Upper lobe of right lung (tissue), 1 donor: Measurements from ENCODE around the gene C2CD4D. TPM values are rescaled to one million over a fixed set of nuclear protein-coding genes. Genes with fewer than 3 reads are reported as not detected.

Experiments used
- ATAC-seq: fragments of 200-7000 bp; cut with Tn5 transposase; one replicate; pipeline ENCODE4 v1.9.1; 2020; ENCODE audit warnings: mild to moderate bottlenecking, moderate library complexity
- DNase-seq: peaks from one replicate; pipeline ENCODE4 v3.0.0-alpha.2; 2020
- H3K27ac ChIP-seq: fragments of 200-600 bp; one replicate; pipeline ENCODE4 v1.8.0; 2022
- H3K27me3 ChIP-seq: fragments of 200-600 bp; one replicate; pipeline ENCODE4 v1.8.0; 2022; ENCODE audit warnings: mild to moderate bottlenecking
- H3K36me3 ChIP-seq: fragments of 200-600 bp; one replicate; pipeline ENCODE4 v1.8.0; 2022
- H3K4me1 ChIP-seq: fragments of 200-600 bp; one replicate; pipeline ENCODE4 v1.8.0; 2022
- H3K4me3 ChIP-seq: fragments of 200-600 bp; one replicate; pipeline ENCODE4 v1.8.0; 2022; ENCODE audit warnings: mild to moderate bottlenecking
- H3K9me3 ChIP-seq: fragments of 200-600 bp; one replicate; pipeline ENCODE4 v1.8.0; 2022
- CTCF ChIP-seq: fragments of 200-600 bp; IDR thresholded peaks from one replicate; pipeline ENCODE4 v1.8.0; 2022; ENCODE audit warnings: antibody characterized with exemption
- intact Hi-C: fragments of 100-400 bp; cut with DNase I; formaldehyde crosslinking; loops from one replicate; pipeline ENCODE4 v1.11.0; 2022
- total RNA-seq: library from RNA; stranded (reverse); fragmentation: NEBNext Ultra II Directional; extraction: Animal tissue kit (Norgen Biotek cat#: 25700); gene quantifications from one replicate; pipeline ENCODE4 v1.2.1, GENCODE V29; 2021
- donor health status: DM: no; HTN: yes; CAD: no; lungs with severe emphysema.

Gene C2CD4D
- total RNA-seq, 1 donor from 2014 or later: 0.29 TPM

DNA sequence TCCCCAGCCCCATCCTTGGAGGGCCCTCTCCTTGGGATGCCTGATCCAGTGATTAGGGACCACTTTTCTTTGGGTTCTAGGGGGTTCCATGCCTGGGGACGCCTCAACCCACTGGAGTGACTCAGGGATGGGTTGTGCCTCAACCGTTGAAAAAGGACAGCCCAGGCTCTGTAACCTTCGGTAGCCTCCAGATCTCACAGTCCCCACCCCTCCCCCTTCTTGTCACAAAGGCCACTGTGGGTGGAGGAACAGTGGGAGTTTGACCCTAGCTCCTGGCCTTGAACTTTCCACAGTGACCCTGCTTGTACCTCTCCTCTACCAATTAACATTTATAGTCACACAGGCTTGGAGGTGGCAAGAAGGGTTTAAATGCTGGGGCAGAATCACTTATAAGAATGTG lies 5.4 kb downstream of the C2CD4D start:
- H3K27me3 ChIP-seq: peaks cover 18% of the 10 kb centered on the region
- intact Hi-C loops: no loop called here
- no peak for TF ChIP-seq CTCF
- no peak overlapping the region for H3K27ac ChIP-seq
- no peak overlapping the region for H3K4me3 ChIP-seq
- H3K4me1 ChIP-seq: peaks cover 27% of the 10 kb centered on the region
- H3K9me3 ChIP-seq: no peaks in the 10 kb centered on the region
- H3K36me3 ChIP-seq: no peaks in the 10 kb centered on the region
- no peak for ATAC-seq
- no peak for DNase-seq

DNA sequence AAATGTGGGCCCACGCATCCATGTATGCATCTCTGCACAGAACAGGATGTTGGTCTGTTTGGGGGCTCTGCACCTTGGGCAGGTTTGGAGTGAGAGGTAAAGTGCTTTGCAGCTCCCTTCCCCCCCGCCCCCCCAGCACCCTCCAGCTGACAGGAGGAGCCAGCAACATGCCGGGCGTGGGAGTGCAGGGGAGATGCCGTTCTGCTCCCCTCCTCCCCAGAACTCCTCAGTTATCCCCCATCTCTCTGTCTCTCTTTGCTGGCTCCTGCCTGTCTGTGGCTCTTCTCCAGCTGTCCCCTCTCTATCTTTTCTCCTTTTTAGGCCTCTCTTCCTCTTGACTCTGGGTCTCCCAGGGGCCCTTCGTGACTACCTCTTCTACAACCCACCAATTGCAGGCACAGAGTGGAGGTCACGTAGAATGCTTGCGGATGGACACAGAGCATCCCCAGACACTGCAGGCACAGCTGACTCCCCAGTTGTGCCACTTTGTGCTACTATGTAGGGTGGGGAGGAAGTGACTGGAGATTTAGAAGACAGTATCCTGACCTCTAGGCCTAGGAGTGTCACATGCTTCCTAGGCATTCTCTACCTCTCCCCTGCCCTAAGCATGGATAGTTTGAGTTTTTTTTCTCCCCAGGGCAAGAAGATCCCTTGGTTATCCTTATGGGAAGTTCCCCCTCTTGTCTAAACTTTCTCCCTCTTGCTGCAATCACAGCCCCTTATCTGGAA lies 6.3 kb downstream of the C2CD4D start:
- intact Hi-C loops: no loop called here

DNA sequence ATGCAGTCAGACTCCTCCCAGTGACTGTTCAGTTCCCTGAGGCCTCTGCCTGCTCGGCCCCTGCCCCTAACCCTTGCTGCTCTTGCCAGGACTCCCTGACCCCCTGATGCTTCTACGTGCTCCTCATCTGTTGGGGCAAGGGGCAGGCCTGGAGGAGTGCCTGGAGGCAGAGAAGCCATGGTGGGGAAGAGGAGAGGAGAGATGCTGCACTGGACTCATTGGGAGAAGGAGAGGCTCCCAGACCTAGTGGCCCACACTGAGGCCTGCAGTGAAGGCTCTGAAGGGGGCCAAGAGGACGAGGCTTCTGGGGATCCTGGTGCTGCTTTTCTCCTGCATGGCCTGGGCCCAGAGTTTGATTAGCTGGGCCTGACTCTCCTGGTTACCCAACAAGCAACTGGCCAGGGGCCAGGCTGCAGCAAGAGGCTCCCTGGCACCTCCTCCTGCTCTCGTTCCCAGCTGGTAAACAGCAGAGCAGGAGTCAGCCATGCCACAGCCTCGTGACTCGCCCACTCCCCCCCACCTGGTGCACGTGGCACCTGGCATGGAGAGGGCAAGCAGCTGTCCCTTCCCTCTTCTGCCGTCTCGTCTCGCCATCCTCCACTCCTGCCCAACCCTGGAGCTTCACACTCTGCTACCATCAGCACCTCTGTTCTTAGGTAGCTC lies 7.2 kb downstream of the C2CD4D start:
- Histone ChIP-seq H3K27me3 (peaks cover 4% of the 10 kb centered on the region), H3K4me1 (peaks cover 29% of the 10 kb centered on the region), H3K4me3 (no peak overlapping the region), H3K27ac (peak overlapping the region; percentile 63), H3K9me3 (no peaks in the 10 kb centered on the region), H3K36me3 (no peaks in the 10 kb centered on the region)
- TF ChIP-seq CTCF: no peak
- intact Hi-C loops: no loop called here
- ATAC-seq (peak; percentile 67), DNase-seq (peak; percentile 95)

More for the DNA sequence above, 6.3 kb downstream of the C2CD4D start:
- DNase-seq: peak; percentile 48
- Histone ChIP-seq H3K27me3 (peaks cover 10% of the 10 kb centered on the region), H3K9me3 (no peaks in the 10 kb centered on the region), H3K36me3 (no peaks in the 10 kb centered on the region), H3K4me3 (no peak overlapping the region), H3K4me1 (peaks cover 30% of the 10 kb centered on the region), H3K27ac (no peak overlapping the region)
- no peak for TF ChIP-seq CTCF
- no peak for ATAC-seq

DNA sequence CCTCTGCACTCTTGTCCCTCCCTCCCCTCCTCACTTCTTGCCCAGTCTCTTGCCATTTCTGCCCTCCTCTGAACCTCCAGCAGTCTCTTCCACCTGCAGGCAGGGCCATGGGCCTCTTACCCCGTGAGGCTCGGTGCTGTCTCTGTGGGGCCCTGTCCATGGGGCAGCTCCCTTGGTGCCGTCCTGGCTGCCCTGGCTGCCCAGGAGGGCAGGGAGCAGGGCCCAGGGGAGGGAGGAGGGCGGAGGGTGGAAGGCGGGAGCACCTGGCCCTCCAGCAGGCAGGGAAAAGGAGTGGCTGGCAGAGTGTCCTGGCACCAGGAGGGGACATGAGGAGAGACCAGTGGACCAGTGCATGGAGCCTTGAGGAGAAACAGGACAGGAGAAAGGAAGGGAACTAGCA lies 8.0 kb downstream of the C2CD4D start, which contains the start of gene RORC:
Gene RORC, minus strand, starts transcription at position 198 of the 400 bp plus-strand sequence. Its CDS starts 38 bp downstream, at position 160.
- ATAC-seq (peak; percentile 84), DNase-seq (peak; percentile 89)
- Histone ChIP-seq H3K27ac (peak within 1 kb of the TSS; percentile 63), H3K27me3 (no peaks in the 10 kb centered on the region), H3K4me3 (peak within 1 kb of the TSS; percentile 54), H3K9me3 (no peaks in the 10 kb centered on the region), H3K4me1 (peaks cover 23% of the 10 kb centered on the region), H3K36me3 (no peaks in the 10 kb centered on the region)
- TF ChIP-seq CTCF: no peak
- intact Hi-C loops: no loop called here

DNA sequence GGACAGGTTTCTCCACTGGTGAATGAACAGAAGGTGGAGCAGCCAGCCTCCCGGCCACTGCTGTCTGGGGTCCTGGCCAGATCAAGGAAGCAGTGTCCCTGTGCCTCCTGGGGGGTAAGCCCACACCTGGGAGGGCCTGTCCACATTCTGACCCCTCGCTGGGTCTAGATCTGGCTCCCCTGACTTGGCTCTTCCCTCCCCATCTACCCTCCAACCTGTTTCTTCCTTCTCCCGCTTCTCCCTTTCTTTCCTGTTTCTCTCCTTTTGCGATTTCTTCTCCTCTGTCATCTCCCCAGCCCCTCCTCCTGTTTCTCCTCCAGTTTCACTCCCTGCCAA lies 8.4 kb downstream of the C2CD4D start:
- Histone ChIP-seq H3K27ac (peak overlapping the region; percentile 63), H3K27me3 (no peaks in the 10 kb centered on the region), H3K9me3 (no peaks in the 10 kb centered on the region), H3K4me1 (peaks cover 23% of the 10 kb centered on the region), H3K4me3 (peak overlapping the region; percentile 54), H3K36me3 (no peaks in the 10 kb centered on the region)
- intact Hi-C loops: no loop called here
- no peak for ATAC-seq
- no peak for DNase-seq
- TF ChIP-seq CTCF: no peak
